Endodermal cell (in vitro differentiated cells): ENCODE measurements around the gene NEGR1. TPM values are rescaled to one million over a fixed set of nuclear protein-coding genes. Genes with fewer than 3 reads are reported as not detected.

Experiments used
- DNase-seq: peaks from one replicate; pipeline ENCODE4 v3.0.0-alpha.2; 2017
- H3K27ac ChIP-seq: 2 replicates; pipeline ENCODE4 v1.5.1; 2013; ENCODE audit warnings: mild to moderate bottlenecking, low read depth, low read length, moderate library complexity
- H3K27me3 ChIP-seq: 2 replicates; pipeline ENCODE4 v1.6.1; 2013; ENCODE audit warnings: mild to moderate bottlenecking, low read length, moderate library complexity; ENCODE audit not compliant: insufficient read depth, control insufficient read depth, poor library complexity, severe bottlenecking
- H3K36me3 ChIP-seq: 2 replicates; pipeline ENCODE4 v1.7.0; 2013; ENCODE audit warnings: mild to moderate bottlenecking, low read length, moderate library complexity; ENCODE audit not compliant: control insufficient read depth, insufficient read depth
- H3K4me1 ChIP-seq: one replicate; pipeline ENCODE4 v1.7.0; 2013; ENCODE audit warnings: low read length; ENCODE audit not compliant: control insufficient read depth, insufficient read depth
- H3K4me3 ChIP-seq: 2 replicates; pipeline ENCODE4 v1.5.1; 2013; ENCODE audit warnings: mild to moderate bottlenecking, low read length, moderate library complexity
- H3K9ac ChIP-seq: 2 replicates; pipeline ENCODE4 v1.6.1; 2013; ENCODE audit warnings: mild to moderate bottlenecking, low read length, moderate library complexity; ENCODE audit not compliant: poor library complexity, severe bottlenecking; ENCODE audit errors: extremely low read depth
- H3K9me3 ChIP-seq: 2 replicates; pipeline ENCODE4 v1.6.1; 2013; ENCODE audit warnings: mild to moderate bottlenecking, low read length, moderate library complexity; ENCODE audit not compliant: control insufficient read depth
- H3K27ac Mint-ChIP-seq: 2 replicates; pipeline ENCODE4 v1.8.0; 2020; ENCODE audit warnings: mixed read lengths
- H3K27me3 Mint-ChIP-seq: 2 replicates; pipeline ENCODE4 v1.8.0; 2021; ENCODE audit warnings: mild to moderate bottlenecking, mixed read lengths; ENCODE audit not compliant: insufficient read depth
- H3K36me3 Mint-ChIP-seq: 2 replicates; pipeline ENCODE4 v1.8.0; 2020; ENCODE audit warnings: low read depth, mixed read lengths
- H3K4me1 Mint-ChIP-seq: 2 replicates; pipeline ENCODE4 v1.8.0; 2020; ENCODE audit warnings: mixed read lengths
- H3K4me3 Mint-ChIP-seq: 2 replicates; pipeline ENCODE4 v1.8.0; 2020; ENCODE audit warnings: mild to moderate bottlenecking, moderate library complexity, mixed read lengths
- H3K9me3 Mint-ChIP-seq: 2 replicates; pipeline ENCODE4 v1.8.0; 2020; ENCODE audit warnings: mild to moderate bottlenecking, mixed read lengths
- CTCF ChIP-seq: fragments of 200-600 bp; sonication (generic); conservative IDR thresholded peaks from 2 replicates; pipeline ENCODE4 v1.5.0; 2021; ENCODE audit warnings: antibody characterized with exemption, mild to moderate bottlenecking
- WGBS, 2 experiments: methylation state at CpG; one replicate each; pipeline versions ENCODE4 v1.1.5 to v1.1.7; 2013; ENCODE audit warnings: missing lambda C conversion rate in 2 of 2, mixed read lengths in 1 of 2; ENCODE audit not compliant: insufficient coverage in 1 of 2, insufficient read length in 1 of 2; 5-methylcytosine and 5-hydroxymethylcytosine counted together
- total RNA-seq, 2 donors: library from RNA; stranded (reverse); fragmentation: NEBNext Ultra II Directional in 1 of 2; extraction: Animal tissue kit (Norgen Biotek cat#: 25700) in 1 of 2; gene quantifications; 2 replicates in 1 of 2; 3 replicates in 1 of 2; pipeline ENCODE4 v1.2.1, GENCODE V29; 2021

Gene NEGR1
- total RNA-seq, 2 donors from 2014 or later = 1.5 to 2.1 TPM

GRCh38 chr1:71839876-71840275 lies 442.5 kb downstream of the NEGR1 start:
- H3K27ac ChIP-seq = no peak overlapping the region
- H3K27ac Mint-ChIP-seq = no peak overlapping the region
- no peaks in the 10 kb centered on the region for H3K27me3 Mint-ChIP-seq
- no peaks in the 10 kb centered on the region for H3K9me3 Mint-ChIP-seq
- H3K4me3 Mint-ChIP-seq = no peak overlapping the region
- WGBS, 2 experiments = 80% methylated on average over 1 to 2 of the region's 4 CpGs
- no peak for DNase-seq
- H3K36me3 Mint-ChIP-seq = no peaks in the 10 kb centered on the region
- no peak for TF ChIP-seq CTCF
- no peak overlapping the region for H3K9ac ChIP-seq
- peaks cover 6% of the 10 kb centered on the region for H3K27me3 ChIP-seq
- H3K36me3 ChIP-seq = no peaks in the 10 kb centered on the region
- H3K4me1 ChIP-seq = no peaks in the 10 kb centered on the region
- no peak overlapping the region for H3K4me3 ChIP-seq
- H3K4me1 Mint-ChIP-seq = peaks cover 12% of the 10 kb centered on the region
- no peaks in the 10 kb centered on the region for H3K9me3 ChIP-seq

- H3K9me3 Mint-ChIP-seq = no peaks in the 10 kb centered on the region
- peaks cover 12% of the 10 kb centered on the region for H3K4me1 Mint-ChIP-seq
- no peak overlapping the region for H3K4me3 ChIP-seq
- DNase-seq = no peak
- no peaks in the 10 kb centered on the region for H3K36me3 ChIP-seq
- H3K27me3 ChIP-seq = peaks cover 6% of the 10 kb centered on the region
- no peak overlapping the region for H3K4me3 Mint-ChIP-seq
- no peak overlapping the region for H3K9ac ChIP-seq
- no peaks in the 10 kb centered on the region for H3K27me3 Mint-ChIP-seq
- H3K27ac ChIP-seq = no peak overlapping the region
- H3K9me3 ChIP-seq = no peaks in the 10 kb centered on the region
- peak overlapping the region; percentile 16 for H3K27ac Mint-ChIP-seq
- no peak for TF ChIP-seq CTCF
- H3K4me1 ChIP-seq = no peaks in the 10 kb centered on the region
- H3K36me3 Mint-ChIP-seq = no peaks in the 10 kb centered on the region
- 65% methylated on average over 2 of the region's 2 CpGs; no CpG with 5 or more reads in 1 of the 2 experiments for WGBS, 2 experiments
Measured at GRCh38 chr1:71836904-71837303, 445.4 kb downstream of the NEGR1 start.

GRCh38 chr1:71835442-71835813 lies 446.9 kb downstream of the NEGR1 start:
- Histone ChIP-seq H3K27ac (no peak overlapping the region), H3K4me1 (no peaks in the 10 kb centered on the region), H3K4me3 (no peak overlapping the region), H3K9ac (no peak overlapping the region), H3K36me3 (no peaks in the 10 kb centered on the region), H3K9me3 (no peaks in the 10 kb centered on the region), H3K27me3 (no peaks in the 10 kb centered on the region)
- no peak for DNase-seq
- no peaks in the 10 kb centered on the region for H3K36me3 Mint-ChIP-seq
- no peaks in the 10 kb centered on the region for H3K9me3 Mint-ChIP-seq
- H3K27ac Mint-ChIP-seq = no peak overlapping the region
- peaks cover 14% of the 10 kb centered on the region for H3K4me1 Mint-ChIP-seq
- no peaks in the 10 kb centered on the region for H3K27me3 Mint-ChIP-seq
- no peak overlapping the region for H3K4me3 Mint-ChIP-seq
- TF ChIP-seq CTCF = no peak
